ENCODE results near the gene CLDN16. TPM values are rescaled to one million over a fixed set of nuclear protein-coding genes. Genes with fewer than 3 reads are reported as not detected.

Gene CLDN16
- total RNA-seq, 1 experiment from 2014 or later, result not detected

DNA sequence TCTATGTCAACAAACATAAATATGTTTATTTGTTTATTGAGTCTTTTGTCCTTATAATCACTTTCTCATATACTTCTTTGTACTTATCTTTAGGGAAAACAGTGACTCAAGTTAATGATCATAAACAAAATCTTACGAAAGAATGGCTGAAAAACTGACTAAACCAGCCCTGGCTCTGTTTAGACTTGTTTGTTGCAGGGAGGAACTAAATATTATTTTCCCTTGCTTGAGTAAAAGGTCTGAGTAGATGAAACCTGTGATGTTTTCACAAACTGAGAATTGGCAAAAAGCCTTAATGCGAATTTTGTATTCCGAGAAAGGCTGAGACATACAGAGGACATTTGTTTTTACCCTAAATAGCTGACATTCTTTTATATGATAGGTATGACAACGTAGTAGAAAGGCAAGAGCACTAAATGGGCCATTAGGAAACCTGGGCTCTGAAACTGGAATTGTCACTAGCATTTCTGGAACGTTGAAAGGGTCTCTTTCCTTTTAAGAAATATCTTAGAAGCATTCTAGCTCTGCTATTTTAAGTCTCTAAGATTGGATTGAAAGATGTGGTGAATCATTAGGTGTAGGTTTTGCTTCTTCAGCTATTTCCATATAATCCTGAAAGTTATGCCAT lies 18.2 kb upstream of the CLDN16 start:
- Mint-ChIP-seq H3K27me3 (ENCODE audit: low read depth) (no peaks in the 10 kb centered on the region), H3K27ac (peak overlapping the region; percentile 20; the same call in 1 of the 2 replicates), H3K9me3 (peaks cover 8% of the 10 kb centered on the region; the same call in 1 of the 2 replicates), H3K4me3 (no peak overlapping the region), H3K4me1 (peaks cover 13% of the 10 kb centered on the region), H3K36me3 (no peaks in the 10 kb centered on the region)
- TF ChIP-seq FOXJ3 (CRISPR knock-in tag; IDR thresholded peaks at IDR 0.05; ENCODE audit: borderline replicate concordance), result no peak
- no peak for TF ChIP-seq RELA (CRISPR knock-in tag; IDR thresholded peaks at IDR 0.05; ENCODE audit: borderline replicate concordance)
- TF ChIP-seq SP1 (CRISPR knock-in tag; conservative IDR thresholded peaks at IDR 0.05), result no peak
- TF ChIP-seq GTF2I (CRISPR knock-in tag; conservative IDR thresholded peaks at IDR 0.05), result no peak
- TF ChIP-seq KAT7 (CRISPR knock-in tag; IDR thresholded peaks at IDR 0.05; ENCODE audit: borderline replicate concordance), result no peak
- TF ChIP-seq ZNF138 (CRISPR knock-in tag; conservative IDR thresholded peaks at IDR 0.05), result no peak
- no peak for TF ChIP-seq SMAD4 (CRISPR knock-in tag; IDR thresholded peaks at IDR 0.05)
- TF ChIP-seq ELF4 (CRISPR knock-in tag; IDR thresholded peaks at IDR 0.05; ENCODE audit: low read depth), result no peak
- TF ChIP-seq, protein P1, sequence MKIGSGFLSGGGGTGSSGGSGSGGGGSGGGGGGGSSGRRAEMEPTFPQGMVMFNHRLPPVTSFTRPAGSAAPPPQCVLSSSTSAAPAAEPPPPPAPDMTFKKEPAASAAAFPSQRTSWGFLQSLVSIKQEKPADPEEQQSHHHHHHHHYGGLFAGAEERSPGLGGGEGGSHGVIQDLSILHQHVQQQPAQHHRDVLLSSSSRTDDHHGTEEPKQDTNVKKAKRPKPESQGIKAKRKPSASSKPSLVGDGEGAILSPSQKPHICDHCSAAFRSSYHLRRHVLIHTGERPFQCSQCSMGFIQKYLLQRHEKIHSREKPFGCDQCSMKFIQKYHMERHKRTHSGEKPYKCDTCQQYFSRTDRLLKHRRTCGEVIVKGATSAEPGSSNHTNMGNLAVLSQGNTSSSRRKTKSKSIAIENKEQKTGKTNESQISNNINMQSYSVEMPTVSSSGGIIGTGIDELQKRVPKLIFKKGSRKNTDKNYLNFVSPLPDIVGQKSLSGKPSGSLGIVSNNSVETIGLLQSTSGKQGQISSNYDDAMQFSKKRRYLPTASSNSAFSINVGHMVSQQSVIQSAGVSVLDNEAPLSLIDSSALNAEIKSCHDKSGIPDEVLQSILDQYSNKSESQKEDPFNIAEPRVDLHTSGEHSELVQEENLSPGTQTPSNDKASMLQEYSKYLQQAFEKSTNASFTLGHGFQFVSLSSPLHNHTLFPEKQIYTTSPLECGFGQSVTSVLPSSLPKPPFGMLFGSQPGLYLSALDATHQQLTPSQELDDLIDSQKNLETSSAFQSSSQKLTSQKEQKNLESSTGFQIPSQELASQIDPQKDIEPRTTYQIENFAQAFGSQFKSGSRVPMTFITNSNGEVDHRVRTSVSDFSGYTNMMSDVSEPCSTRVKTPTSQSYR (CRISPR knock-in tag; IDR thresholded peaks at IDR 0.05), result no peak
- TF ChIP-seq E2F5 (CRISPR knock-in tag; IDR thresholded peaks at IDR 0.05), result no peak
- no peak for TF ChIP-seq EMX1 (CRISPR knock-in tag; IDR thresholded peaks at IDR 0.05)
- no peak for TF ChIP-seq MXD4 (CRISPR knock-in tag; IDR thresholded peaks at IDR 0.05; ENCODE audit: borderline replicate concordance)
- no peak for TF ChIP-seq JUN (CRISPR knock-in tag; IDR thresholded peaks at IDR 0.05)
- TF ChIP-seq ZMAT4 (CRISPR knock-in tag; IDR thresholded peaks at IDR 0.05), result no peak
- no peak for TF ChIP-seq ETV6 (CRISPR knock-in tag; IDR thresholded peaks at IDR 0.05)
- TF ChIP-seq ZBTB43 (CRISPR knock-in tag; IDR thresholded peaks at IDR 0.05), result no peak
- no peak for TF ChIP-seq ATF6 (CRISPR knock-in tag; IDR thresholded peaks at IDR 0.05)
- no peak for TF ChIP-seq ZNF671 (CRISPR knock-in tag; IDR thresholded peaks at IDR 0.05)
- ChIA-PET POLR2A (no interaction called here), CTCF (no interaction called here)
- DNase-seq (ENCODE audit: low spot score), result no peak
- no peak for ATAC-seq

GRCh38 chr3:190370369-190370768 lies 17.6 kb upstream of the CLDN16 start:
- Mint-ChIP-seq H3K4me3 (no peak overlapping the region), H3K9me3 (peaks cover 3% of the 10 kb centered on the region; the same call in 1 of the 2 replicates), H3K4me1 (peaks cover 17% of the 10 kb centered on the region), H3K27ac (no peak overlapping the region), H3K27me3 (ENCODE audit: low read depth) (no peaks in the 10 kb centered on the region), H3K36me3 (no peaks in the 10 kb centered on the region)
- CTCF ChIA-PET, result no interaction called here
- no peak for DNase-seq (ENCODE audit: low spot score)
- POLR2A ChIA-PET, result no interaction called here
- no peak for ATAC-seq
- TF ChIP-seq, protein P2, sequence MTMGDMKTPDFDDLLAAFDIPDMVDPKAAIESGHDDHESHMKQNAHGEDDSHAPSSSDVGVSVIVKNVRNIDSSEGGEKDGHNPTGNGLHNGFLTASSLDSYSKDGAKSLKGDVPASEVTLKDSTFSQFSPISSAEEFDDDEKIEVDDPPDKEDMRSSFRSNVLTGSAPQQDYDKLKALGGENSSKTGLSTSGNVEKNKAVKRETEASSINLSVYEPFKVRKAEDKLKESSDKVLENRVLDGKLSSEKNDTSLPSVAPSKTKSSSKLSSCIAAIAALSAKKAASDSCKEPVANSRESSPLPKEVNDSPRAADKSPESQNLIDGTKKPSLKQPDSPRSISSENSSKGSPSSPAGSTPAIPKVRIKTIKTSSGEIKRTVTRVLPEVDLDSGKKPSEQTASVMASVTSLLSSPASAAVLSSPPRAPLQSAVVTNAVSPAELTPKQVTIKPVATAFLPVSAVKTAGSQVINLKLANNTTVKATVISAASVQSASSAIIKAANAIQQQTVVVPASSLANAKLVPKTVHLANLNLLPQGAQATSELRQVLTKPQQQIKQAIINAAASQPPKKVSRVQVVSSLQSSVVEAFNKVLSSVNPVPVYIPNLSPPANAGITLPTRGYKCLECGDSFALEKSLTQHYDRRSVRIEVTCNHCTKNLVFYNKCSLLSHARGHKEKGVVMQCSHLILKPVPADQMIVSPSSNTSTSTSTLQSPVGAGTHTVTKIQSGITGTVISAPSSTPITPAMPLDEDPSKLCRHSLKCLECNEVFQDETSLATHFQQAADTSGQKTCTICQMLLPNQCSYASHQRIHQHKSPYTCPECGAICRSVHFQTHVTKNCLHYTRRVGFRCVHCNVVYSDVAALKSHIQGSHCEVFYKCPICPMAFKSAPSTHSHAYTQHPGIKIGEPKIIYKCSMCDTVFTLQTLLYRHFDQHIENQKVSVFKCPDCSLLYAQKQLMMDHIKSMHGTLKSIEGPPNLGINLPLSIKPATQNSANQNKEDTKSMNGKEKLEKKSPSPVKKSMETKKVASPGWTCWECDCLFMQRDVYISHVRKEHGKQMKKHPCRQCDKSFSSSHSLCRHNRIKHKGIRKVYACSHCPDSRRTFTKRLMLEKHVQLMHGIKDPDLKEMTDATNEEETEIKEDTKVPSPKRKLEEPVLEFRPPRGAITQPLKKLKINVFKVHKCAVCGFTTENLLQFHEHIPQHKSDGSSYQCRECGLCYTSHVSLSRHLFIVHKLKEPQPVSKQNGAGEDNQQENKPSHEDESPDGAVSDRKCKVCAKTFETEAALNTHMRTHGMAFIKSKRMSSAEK (CRISPR knock-in tag; IDR thresholded peaks at IDR 0.05; ENCODE audit: borderline replicate concordance), result no peak
- no peak for TF ChIP-seq SP1 (CRISPR knock-in tag; conservative IDR thresholded peaks at IDR 0.05)
- no peak for TF ChIP-seq CBFB (CRISPR knock-in tag; IDR thresholded peaks at IDR 0.05; ENCODE audit: low read depth)
- TF ChIP-seq E2F1 (CRISPR knock-in tag; IDR thresholded peaks at IDR 0.05), result no peak

Data from WTC11 (cell line).